GM18517 (cell line): Measurements from ENCODE around the gene HSPA13.
"Not testable (repeated sequence)": the region's sequence is repeated elsewhere in the genome, so short reads cannot be mapped to it uniquely, and the experiment has no call there.

Experiments used
- ATAC-seq: cut with Tn5 transposase; IDR thresholded peaks from one replicate; pipeline ENCODE4 v1.9.1; 2021; ENCODE audit warnings: mild to moderate bottlenecking, moderate library complexity; ENCODE audit not compliant: unreplicated experiment

Gene HSPA13, protein sequence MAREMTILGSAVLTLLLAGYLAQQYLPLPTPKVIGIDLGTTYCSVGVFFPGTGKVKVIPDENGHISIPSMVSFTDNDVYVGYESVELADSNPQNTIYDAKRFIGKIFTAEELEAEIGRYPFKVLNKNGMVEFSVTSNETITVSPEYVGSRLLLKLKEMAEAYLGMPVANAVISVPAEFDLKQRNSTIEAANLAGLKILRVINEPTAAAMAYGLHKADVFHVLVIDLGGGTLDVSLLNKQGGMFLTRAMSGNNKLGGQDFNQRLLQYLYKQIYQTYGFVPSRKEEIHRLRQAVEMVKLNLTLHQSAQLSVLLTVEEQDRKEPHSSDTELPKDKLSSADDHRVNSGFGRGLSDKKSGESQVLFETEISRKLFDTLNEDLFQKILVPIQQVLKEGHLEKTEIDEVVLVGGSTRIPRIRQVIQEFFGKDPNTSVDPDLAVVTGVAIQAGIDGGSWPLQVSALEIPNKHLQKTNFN

DNA sequence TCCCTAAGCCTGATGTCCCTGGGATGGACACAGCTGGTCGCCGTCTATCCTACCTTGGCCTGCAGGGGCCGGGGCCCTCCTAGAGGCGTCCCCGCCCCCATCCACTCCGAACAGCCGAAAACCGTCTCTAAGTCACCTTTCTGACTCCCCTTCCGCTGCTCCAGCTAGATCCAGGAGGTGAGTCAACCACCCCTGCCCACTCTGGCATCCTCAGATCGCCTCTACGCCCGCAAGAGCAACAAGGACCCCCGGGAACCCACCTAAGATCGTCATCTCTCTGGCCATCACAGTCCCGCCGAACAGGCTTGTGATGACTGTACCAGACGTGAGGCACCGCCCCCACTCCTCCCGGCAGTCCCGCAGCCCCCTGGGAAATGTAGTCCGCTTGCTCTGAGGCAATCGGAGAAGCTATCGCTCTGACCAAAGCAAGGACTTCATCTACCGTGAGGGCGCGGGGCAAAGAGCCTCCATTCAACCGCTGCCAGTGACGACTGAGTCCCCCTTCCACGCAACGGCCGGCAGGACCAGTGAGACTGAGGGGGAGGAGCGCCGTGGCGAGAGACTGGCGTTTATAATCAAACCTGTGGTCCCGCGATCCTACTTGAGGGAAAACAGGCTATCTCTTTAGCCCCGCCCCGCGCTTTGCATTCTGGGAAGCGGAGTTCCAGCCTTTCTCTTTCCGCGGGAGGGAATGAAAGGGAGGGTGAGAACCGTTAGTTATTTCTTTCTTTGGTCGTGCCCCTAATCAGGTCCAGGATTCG is at the start of gene HSPA13:
Gene HSPA13 (minus strand): TSS at position 312 of the 761 bp plus-strand sequence. CDS start 27 bp downstream, at position 285.
- ATAC-seq, result peak; percentile 98

DNA sequence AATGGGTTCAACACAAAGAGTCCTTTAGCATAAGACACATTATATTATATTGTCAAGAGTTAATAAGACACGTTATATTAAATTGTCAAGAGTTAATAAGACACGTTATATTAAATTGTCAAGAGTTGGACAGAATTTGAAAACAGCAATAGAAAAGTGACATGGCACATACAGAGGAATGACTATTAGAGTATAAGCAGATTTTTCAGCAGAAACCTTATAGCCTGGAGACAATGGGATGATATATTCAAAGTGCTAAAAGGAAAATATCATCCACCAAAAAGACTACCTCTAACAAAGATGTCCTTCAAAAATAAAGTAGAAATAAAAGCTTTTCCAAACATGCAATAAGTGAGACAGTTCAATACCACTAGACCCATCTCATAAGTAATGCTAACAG is 36.0 kb upstream of the HSPA13 start:
- ATAC-seq, result no peak

GRCh38 chr21:14414932-14415508 is 32.1 kb upstream of the HSPA13 start:
- ATAC-seq, result no peak

GRCh38 chr21:14405962-14406361 is 23.0 kb upstream of the HSPA13 start:
- ATAC-seq, result no peak

DNA sequence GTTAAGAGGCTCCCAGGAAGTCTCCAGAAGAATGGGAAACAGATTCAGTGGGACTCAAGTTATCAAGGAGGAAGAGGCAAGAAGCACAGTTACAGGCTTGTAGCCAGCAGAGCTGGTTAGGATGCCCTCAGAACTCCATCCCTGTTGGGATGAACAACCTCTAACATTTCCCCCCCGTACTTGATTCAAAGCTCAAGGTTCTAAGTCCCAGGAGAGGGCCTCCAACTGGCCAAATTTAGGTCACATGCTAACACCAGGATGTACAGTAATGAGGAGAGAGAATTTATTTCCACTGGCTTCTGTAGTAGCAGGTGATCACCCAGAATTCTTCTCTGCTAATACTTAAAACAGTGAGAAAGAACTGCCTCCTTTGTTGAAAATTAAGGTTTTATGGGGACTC is 22.3 kb upstream of the HSPA13 start:
- no peak for ATAC-seq

- ATAC-seq, result no peak
Observed at GRCh38 chr21:14403681-14404318, 20.9 kb upstream of the HSPA13 start.

- no peak for ATAC-seq
Observed at GRCh38 chr21:14401217-14401616, 18.3 kb upstream of the HSPA13 start.

DNA sequence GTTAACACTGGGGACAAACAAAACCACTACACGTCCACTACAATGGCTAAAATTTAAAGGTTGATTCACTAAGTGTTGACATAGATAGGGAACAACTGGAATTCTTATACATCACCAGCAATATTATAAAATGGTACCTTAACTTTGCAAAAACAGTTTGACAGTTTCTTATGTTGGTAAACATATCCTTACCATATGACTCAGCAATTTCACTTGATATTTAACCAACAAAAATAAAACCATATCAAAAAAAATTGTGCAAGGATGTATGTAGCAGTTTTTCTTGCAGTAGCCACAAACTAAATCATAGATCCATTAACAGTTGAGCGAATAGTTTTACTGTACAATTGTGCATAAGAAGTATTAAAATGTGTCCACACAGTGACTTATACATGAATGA is 5.3 kb upstream of the HSPA13 start:
- no peak for ATAC-seq

DNA sequence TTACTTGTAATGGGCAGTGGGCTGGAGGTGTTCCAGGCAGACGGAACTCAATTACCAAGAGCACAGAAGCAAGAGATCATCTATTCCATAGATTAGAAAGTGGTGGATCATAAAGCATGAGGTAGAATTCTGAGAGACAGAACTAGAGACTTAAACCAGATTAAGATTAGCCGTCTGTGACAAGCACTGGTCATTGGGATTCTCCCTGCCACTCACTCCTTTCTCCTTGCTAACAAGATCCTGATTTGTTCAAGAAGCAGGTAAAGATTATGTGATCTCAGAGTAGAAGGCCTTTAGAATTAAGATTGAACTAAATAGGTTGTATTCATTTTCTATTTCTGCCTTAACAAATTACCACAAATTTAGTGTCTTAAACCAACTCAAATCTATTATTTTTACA is 1.5 kb upstream of the HSPA13 start:
- ATAC-seq, result no peak

- peak; percentile 32 for ATAC-seq
Observed at GRCh38 chr21:14383596-14384180, 742 bp upstream of the HSPA13 start.

GRCh38 chr21:14382486-14382834 is 486 bp downstream of the HSPA13 start:
- peak; percentile 0 for ATAC-seq

- ATAC-seq, result no peak
Observed at GRCh38 chr21:14376854-14377253, 6.1 kb downstream of the HSPA13 start.

GRCh38 chr21:14366998-14367397 is 15.9 kb downstream of the HSPA13 start:
- no peak for ATAC-seq

GRCh38 chr21:14361958-14362357 is 21.0 kb downstream of the HSPA13 start:
- ATAC-seq, result no peak

DNA sequence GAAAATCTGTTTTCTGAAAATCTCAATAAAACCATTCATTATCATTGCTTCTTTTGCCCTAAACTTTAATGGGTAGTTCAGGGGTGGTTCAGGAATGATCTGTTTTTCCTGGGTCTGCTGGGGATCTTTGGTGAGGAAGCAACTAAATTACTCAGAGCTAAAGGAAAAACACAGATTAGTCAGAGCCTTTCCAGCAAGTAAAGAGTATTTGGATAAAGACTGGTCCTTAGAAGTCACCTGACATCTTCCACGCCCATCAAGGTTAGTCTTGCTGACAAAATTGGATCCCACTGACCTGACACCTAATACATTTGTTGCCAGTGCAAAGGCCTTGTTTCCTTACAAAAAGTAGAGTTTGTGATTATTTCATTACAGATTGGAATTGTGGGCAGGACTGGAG is 24.2 kb downstream of the HSPA13 start:
- no peak for ATAC-seq

GRCh38 chr21:14356746-14357145 is 26.2 kb downstream of the HSPA13 start:
- no peak for ATAC-seq

- ATAC-seq, result no peak
Observed at GRCh38 chr21:14354515-14354914, 28.4 kb downstream of the HSPA13 start.

DNA sequence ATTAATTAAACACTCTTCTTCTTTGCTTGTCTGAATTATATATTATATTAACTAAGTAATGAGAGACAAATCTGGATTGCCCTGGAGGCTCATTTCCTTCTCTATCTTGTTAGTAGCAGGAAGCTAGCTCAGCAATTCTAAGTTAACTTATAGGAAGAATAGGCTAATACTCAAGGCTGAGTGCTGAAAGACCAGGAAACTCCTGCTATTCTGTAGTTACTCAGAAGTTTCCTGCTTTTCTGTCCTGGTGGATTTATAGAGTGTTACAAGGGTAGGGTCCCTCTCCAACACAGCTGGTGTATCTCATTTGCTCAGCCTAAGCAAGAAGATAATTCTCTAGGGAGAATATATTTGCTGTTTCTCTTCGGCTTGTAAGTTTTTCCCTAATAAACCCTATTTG is 29.2 kb downstream of the HSPA13 start:
- no peak for ATAC-seq

- no peak for ATAC-seq
Observed at GRCh38 chr21:14353231-14353630, 29.7 kb downstream of the HSPA13 start.

- ATAC-seq, result not testable (repeated sequence)
Observed at GRCh38 chr21:14327346-14327745, 55.6 kb downstream of the HSPA13 start.

DNA sequence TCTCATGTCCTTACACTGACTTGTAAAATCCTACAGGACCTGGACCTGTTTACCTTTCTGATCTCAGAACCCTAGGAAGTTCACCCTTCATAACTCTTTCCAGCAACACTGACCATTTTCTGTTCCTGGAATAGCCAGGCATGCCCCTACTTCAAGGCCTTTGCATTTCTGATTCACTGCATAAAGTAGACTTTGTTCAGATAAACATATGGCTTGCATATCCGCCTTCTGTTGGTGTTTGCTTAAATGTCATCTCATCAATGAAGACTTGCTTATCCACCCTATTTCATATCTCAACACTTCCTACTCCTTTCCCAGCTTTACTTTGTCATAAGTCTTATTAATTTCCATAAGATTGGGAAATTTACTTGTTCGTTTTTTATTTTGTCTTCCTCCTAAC is 57.4 kb downstream of the HSPA13 start:
- ATAC-seq, result no peak
